HPDE6-E6E7 (cell line): ENCODE measurements around the gene KAZN.

Experiments
- DNase-seq: peaks from one replicate; pipeline ENCODE4 v3.0.0; 2011; ENCODE audit warnings: missing footprints; ENCODE audit errors: extremely low spot score

KAZN gene

DNA sequence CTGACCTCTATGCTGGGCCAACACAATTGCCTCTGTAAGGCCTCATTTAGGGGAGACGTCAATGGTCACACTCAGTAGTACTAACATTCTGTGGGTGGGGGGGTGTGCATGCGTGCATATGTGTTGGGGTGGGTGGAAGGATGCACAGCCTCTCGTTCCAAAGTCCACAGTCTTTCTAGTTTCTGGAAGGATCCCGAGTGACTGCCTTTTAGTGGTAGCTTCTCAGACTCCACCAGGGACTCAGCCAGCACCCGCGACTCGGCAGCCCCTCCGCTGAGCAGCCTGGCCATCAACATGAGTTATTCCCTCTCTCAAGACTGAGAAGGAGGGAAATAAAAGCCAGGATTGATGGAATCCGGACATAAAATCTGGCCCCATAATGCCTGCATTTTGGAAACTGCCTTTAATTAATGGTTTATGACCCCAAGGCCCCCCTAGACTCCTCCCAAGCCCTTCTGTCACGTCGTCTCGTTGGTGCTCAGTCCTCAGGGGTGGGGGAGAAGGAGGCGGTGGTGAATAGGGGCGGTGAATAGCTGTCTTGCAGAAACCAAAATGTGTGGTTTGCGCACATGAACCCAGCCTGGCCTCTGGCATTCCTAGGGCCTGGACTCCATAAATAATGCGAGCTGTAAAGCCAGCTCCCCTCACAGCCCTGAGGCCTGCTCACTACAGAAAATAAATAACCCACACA is 489.9 kb downstream of the KAZN start:
- no peak for DNase-seq

DNA sequence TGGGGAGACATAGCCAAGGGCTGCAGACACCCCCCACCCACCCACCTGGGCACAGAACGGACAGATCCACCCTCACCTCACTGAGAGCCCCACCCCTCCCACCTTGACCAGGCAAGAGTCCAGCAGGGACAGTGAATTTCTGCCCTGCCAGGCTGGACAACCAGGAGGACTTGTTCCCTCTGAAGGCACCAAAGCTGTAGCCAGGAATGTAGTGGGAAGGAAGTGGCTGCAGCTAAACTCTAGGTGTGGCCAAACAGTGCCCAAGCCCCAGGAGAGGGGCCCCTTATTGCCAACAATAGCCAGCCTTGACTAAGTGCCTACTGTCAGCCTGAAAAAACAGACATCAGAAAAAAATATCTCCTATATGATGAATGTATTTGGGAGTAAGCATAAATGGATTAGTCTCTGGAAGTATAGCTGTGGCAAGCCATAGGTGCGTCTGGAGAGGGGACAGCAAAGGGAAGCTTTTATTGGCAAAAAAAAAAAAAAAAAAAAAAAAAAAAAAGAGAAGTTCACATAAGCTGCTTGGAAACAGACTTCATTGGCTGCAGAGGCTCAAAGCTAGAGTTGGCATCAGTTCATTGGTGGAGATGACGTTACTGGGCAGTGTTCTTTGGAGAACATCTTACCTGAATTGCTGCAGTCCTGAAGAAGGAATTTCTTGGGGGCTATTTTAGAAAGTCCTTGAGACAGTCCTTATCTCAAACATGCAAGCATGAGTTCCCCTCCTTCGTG is 490.9 kb downstream of the KAZN start:
- no peak for DNase-seq

DNA sequence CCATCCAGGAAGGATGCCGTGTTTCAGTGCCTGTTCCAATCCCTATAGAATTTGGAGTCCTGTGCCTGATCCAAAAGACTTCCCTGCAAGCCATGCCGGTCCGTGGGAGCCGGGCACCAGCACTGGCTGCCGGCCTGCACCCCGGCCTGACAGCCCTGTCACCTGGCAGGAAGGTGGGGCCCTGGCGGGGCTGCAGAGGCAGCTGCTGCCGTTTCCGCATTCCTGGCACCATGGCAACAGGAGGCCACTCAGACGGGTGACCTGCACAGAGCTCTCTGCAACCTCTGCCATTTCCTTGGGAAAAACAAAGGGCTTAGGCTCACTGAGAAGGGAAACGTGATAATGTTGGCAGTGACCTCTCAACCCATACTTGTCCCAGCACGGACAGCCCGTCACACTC is 491.9 kb downstream of the KAZN start:
- DNase-seq: peak; percentile 74

DNA sequence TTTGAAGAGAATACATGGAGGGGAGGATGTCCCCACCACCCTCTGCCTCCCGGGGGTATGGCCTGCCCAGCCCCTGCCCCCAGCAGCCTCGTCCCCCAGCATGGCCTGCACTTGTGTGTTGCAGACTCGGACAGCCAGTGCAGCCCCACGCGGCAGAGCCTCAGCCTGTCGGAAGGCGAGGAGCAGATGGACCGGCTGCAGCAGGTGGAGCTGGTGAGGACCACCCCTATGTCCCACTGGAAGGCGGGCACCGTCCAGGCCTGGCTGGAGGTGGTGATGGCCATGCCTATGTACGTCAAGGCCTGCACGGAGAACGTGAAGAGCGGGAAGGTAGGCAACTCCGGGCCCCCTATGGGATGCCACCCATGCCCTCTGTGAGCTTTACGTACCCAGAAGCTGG is 495.6 kb downstream of the KAZN start:
- DNase-seq: no peak

DNA sequence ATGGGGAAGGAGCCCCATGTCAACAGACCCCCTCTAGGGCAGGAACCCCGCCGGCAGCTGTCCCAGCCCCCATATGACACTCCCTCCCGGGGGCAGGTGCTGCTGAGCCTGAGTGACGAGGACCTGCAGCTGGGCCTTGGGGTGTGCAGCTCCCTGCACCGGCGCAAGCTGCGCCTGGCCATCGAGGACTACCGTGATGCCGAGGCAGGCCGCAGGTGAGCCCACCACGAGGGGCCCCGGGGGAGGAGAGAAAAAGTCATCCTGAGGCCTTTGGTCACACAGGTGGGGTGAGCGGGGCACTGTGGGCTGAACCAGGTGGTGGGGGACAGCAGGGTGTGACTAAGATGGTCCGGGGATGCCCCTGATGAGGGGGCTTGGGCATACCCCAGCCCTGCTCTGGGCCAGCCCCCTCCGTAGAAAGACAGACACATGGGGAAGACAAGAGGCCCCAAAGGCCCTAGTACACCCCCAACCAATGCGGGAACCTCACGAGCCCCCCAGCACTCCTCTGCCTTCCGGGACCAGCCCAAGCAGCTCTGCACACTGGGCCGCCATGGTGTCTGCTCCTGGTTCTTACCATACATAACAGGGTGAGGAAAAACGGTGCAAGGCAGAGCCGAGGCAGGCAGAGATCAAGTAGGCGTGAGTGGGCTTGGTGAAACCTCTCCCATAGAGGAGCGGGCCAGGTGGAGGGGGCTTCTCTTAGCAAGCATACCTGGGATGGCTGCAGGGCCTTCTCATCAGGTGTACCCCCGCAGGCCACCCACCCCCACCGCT is 496.4 kb downstream of the KAZN start:
- DNase-seq: no peak

DNA sequence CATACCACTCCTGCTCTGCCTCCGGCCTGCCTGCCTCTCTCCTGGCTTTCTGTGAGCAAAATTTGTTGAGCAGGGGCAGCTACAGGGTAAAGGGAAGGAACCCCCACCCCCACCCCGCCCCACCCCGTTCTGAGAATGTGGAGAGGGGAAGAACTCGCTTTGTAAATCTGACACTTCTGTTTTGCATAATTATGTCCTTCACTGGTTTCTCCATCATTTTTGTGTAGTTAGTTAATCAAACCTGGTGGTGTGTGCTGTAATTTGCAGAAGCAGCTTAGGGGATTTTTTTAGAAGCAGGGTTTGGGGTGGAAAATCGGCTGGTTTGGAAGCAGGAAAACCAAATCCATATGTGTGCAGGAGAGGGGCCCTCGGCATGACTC is 497.0 kb downstream of the KAZN start:
- DNase-seq: no peak

DNA sequence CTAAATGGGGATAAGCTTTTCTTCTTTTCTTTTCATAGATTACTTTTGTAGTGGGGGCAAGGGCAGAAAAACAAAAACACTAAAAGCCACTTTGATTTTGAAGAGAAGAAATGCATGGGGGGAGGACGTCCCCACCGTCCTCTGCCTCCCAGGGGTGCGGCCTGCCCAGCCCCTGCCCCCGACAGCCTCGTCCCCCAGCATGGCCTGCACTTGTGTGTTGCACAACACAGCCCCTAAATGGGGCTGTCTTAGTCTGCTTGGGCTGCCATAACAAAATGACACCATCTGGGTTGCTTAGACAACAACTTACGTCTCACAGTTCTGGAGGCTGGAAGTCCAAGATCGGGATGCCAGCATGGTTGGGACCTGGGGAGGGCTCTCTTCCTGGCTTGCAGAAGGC is 497.8 kb downstream of the KAZN start:
- no peak for DNase-seq

DNA sequence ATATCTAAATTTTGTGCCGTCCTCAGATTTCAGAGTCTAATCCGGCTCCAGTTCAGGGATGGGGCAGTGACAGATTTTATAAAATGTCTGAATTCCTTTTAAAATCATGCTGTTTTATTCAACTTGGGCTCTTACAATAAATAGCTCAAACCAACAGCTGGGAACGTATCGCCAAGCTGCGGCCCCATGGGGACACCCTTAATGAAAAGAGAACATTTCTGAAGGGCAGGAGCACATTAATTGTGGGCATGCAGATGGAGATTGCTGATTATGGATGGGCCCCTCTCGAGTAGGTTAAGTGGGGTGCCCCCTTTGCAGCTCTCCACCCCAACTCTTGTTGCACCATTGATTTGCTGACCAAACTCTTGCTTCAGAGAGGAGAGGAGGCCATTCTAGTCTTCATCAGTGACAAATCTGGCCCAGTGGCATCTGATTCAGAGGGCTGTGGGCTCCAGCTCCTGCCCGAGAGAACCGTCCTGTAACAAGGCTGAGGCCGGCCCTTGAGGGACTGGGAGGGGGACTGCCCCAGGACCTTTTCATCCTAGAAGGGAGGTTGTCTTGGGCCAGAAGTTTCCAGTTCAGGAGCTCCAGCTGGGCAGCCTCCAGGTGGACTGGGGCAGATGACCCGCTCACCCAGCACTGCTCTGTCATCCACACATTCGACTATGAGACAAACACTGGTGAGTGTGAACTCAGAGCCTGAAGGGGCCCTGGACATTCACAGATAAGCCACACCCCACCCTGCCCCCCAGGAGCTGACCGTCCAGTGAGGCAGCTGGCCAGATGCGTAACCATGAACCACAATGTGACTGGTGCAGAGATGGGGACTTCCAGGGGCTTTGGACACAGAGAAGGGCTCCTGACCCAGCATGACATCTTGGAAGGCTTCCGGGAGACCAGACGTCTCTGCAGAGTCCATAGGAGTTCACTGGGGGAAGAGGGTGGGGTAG is 500.0 kb downstream of the KAZN start:
- DNase-seq: no peak

DNA sequence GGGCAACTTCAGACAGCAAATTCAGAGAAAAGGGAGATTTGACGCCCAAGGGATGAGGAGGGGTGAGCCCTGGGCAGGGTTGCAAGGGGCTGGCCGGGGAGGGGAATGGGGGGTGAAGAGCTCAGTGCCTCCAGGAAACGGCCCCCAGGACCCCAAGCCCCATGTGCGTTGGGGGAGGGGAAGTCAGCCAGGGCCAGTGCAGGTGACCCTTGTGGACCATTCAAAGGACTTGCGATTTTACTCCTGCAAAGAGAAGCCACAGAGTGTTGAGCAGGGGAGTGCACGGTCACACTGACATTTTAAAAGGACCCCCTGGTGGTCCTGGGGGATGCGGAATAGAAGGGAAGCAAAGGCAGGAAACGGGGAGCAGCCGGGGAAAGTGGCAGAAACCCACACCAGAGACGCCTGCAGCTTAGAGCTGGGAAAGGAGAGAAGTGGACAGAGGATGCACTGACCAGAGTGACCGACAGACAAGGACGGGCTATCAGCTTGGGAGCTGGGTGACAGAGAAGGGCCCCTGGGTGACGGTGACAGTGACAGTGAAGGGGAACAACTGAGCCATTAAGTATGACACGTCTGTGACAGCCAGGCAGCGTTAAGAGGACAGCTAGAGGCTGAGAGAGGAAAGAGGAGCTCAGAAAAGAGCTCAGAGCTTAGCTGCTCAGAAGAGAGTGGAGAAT is 501.1 kb downstream of the KAZN start:
- no peak for DNase-seq

DNA sequence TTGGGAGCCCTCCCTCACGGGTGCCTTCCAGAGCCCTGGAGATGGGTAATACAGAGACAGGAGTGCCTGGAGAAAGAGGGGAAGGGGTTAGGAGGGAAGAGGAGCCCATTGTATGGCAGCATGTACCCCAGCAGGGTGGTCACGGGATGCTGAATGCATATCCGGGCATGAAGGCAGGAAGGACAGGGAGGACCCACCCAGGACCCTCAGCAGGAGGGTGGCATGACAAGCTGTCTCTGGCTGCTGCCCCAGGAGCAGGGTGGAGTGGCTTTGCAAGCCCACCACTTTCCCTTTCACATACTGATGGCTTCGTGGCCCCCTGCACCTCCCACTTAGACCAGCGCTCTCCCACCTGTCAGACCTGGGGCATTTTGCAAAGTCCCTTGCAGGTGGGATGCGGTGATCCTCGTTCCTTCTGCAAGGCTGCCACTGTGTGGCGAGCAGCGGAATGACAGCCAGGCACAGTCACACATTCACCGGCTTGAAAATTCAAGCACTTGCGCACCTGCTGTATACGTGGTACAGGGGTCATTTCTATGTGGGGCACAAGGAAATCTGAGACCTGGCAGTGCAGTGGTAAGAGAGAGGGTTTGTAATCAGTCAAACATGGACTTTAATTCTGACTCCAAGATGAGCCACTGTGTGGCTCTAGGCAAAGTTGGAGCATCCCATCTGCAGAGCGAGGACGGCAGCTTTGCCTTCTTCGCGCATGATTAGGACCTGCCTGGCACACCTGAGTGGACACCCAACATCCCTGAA is 501.8 kb downstream of the KAZN start:
- peak; percentile 40 for DNase-seq

DNA sequence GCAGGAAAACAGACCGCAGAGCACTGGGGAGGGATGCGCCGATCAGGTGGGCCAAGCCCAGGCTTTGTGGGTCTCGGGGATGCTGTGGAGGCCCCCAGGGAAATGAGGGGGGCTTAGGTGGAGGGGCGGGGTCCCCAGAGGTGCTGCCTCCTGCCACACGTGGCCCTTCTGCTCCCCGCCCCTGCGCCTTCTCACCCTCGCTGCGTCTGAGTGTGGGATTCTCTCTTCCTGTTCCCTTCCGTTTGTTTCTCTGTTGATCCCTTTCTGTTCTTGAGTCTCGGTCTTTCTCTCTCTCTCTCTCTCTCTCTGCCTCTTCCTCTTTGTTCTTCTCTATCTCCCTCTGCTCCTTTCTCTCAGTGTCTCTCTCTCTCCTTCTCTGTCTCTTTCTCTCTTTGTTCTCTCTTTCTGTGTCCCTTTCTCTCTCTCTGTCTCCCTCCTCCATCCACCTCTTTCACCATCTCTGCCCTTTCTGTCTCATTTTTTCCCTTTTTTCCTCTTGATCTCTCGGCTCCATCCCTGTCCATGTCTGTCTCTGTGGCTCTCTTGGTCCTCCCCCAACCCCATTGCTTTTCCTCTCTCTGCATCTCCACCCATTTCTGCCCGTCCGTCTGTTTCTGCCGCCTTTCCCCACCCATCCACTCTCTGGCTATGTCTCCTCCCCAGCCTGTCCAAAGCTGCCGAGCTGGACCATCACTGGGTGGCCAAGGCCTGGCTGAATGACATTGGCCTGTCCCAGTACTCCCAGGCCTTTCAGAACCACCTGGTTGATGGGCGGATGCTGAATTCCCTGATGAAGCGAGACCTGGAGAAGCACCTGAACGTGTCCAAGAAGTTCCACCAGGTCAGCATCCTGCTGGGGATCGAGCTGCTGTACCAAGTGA is 502.6 kb downstream of the KAZN start:
- DNase-seq: no peak

DNA sequence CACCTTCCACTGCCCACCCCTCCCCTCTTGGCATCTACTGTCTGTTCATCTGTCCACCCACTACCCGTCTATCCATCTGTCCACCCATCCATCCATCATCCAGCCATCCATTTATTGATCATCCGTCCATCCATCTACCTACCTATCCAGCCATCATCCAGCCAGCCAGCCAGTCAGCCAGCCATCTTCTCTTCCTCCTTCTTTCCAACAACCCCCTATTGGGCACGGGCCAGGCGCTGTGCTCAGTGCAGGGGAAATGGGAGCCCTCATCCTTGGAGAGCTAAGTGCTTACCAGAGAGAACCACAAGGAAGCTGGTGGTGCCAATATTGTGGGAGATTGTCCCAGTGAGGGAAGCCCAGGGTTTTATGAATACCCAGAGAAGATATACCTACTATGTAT is 503.3 kb downstream of the KAZN start:
- no peak for DNase-seq

DNA sequence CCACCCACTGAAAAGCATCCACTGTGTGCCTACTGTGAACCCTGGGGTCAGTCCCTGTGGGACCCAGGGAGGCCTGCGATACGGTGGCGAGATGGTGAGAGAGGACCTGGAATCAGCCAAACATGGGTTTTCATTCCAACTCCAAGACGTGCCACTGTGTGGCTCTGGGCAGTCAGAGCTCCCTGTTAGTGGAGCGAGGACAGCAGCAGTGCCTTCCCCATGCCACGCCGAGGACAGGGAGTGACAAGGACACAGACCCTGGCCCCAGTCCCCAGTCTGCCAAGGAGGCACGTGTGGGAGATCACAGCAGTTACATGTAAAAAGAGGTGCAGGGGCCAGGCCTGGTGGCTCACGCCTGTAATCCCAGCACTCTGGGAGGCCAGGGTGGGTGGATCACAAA is 504.2 kb downstream of the KAZN start:
- DNase-seq: no peak

DNA sequence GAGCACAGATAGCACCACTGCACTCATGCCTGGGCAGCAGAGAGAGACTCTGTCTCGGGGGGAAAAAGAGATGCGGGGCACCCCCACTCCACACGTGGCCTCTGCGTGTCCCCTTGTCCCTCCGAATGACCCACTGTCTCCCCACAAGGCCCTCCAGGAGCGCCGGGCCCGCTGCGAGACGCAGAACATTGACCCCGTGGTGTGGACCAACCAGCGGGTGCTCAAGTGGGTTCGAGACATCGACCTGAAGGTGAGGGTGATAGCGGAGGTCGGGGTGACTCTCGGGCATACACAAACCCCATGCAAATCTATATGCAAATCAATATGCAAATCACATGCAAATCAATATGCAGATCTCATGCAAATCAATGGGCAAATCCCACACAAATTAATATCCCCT is 504.7 kb downstream of the KAZN start:
- no peak for DNase-seq

DNA sequence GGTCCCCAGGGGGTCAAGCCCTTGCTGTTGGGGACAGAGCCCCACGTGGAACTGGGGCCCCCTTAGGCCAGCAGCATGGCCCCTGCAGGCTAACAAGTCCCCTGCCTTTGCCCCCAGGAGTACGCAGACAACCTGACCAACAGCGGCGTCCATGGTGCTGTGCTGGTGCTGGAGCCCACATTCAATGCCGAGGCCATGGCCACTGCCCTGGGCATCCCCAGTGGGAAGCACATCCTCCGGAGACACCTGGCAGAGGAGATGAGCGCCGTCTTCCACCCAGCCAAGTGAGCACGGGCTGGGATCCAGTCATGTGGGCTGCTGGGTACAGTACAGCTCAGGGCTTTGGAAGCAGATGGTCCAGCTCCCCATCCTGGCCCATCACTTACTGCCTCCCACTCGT is 505.4 kb downstream of the KAZN start:
- DNase-seq: no peak

DNA sequence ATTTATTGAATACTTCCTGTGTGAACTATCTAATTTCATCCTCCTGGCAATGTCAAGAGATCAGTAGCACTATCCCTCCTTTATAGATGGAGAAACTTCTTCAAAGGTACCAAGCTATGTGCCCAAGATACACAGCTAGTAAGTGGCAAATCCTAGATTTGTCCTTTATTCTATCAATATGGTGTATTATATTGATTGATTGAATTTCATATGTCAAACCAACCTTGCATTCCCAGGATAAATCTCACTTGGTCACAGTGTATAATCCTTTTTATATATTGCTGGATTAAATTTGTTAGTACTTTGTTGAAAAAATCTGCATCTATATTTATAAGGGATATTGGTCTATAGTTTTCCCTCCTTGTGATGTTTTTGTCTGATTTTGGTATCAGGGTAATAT is 506.3 kb downstream of the KAZN start:
- no peak for DNase-seq

DNA sequence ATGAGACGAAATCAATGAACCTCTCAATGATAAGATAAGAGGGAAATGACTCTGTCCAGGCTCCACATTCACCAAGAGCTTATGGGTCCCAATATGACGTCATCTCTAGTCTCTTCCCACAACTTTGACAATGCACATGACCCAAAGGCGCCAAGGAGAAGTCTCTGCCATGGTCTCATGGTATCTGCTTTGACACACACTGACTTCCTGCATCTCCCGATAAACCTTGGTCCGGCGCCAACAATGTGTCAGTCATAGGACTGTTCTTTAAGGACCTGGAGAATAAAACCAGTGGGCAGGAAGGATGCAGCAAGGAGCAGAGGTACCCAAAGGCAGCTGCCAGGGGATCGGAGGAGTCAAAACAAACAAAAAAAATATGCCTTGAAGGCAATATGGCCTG is 508.1 kb downstream of the KAZN start:
- no peak for DNase-seq

DNA sequence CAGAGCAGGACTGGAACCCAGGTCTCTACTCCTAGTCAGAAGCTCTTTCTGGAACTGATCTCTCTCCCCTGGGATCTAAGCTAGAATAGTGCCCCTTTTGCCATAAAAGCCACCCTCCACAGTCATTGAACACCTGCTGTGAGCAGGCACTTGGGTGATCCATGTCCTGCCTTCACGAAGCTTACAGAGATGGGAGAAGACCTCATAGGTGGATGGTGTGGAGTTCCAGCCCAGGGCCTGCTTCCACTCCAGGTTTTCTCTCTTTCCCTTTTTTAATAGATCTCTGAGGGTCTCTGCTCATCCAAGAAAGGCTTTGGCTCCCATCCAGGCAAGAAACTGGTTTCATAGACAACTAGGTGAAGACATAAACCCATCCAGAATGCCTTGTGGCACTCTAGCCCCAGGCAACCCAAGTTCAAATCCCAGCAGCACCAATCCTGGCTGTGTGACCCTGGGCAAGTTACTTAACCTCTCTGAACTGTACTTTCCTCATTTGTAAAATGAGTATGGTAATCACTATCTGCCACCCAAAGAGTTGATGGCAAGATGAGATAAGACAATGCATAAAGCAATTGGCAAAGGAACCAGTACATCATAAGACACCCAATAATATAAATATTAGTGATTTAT is 508.7 kb downstream of the KAZN start:
- DNase-seq: no peak

DNA sequence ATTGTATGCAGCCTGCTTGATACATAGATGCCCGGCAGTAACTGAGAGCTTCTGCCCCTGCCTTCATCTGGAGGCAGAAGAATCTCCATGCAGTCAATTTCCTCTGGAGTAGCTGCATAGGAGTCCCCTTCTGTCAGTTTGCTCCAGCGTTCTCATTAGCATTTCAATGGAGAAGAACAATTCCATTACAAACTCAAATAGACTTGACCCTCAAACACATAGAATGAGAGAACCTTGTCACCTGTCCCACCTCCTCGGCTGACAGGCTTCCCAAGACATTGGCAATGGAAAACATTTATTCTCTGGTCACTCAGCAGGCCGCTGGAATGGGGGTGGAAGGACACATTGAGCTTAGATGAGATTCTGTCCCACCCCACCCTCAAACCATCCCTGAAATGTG is 509.4 kb downstream of the KAZN start:
- no peak for DNase-seq
